GM12864 (cell line): ENCODE data around the gene LRRFIP1.

ENCODE experiments used
- DNase-seq: peaks from one replicate; pipeline ENCODE4 v3.0.0-alpha.2; 2011; ENCODE audit warnings: low read depth
- H3K4me3 ChIP-seq: 2 replicates; pipeline ENCODE4 v1.5.1; 2011; ENCODE audit warnings: mild to moderate bottlenecking, low read depth, low read length, control low read depth
- CTCF ChIP-seq: IDR thresholded peaks from 2 replicates; pipeline ENCODE4 v1.5.1; 2011; ENCODE audit warnings: low read depth, mild to moderate bottlenecking, moderate library complexity, low read length, control low read depth, inconsistent platforms; ENCODE audit errors: missing control alignments

The LRRFIP1 gene

DNA sequence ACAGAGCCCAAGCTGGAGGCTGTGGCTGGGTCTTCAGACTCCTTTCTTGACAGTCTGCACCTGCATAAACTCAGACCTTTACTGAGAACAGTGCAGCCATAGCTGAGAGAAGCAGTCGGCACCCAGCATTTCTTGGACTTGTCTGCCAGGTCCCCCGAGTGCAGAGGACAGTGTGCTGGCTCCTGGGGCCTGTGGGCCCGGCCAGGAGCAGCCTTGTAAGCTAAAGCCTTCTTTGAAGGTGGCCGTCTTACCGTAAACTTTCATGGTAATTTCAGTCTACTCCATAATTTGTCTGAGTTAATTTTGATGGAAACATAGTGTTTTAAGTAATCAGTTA is 70.9 kb downstream of the LRRFIP1 start:
- TF ChIP-seq CTCF = no peak
- H3K4me3 ChIP-seq = peak overlapping the region; percentile 12; the same call in 1 of the 2 replicates
- DNase-seq = no peak

- H3K4me3 ChIP-seq = peak overlapping the region; percentile 17; the same call in 1 of the 2 replicates
- no peak for TF ChIP-seq CTCF
- no peak for DNase-seq
Measured at GRCh38 chr2:237699870-237700511, 72.6 kb downstream of the LRRFIP1 start.

- no peak for DNase-seq
- TF ChIP-seq CTCF = no peak
- peak overlapping the region; percentile 20 for H3K4me3 ChIP-seq
Measured at GRCh38 chr2:237700512-237701032, 73.2 kb downstream of the LRRFIP1 start.

DNA sequence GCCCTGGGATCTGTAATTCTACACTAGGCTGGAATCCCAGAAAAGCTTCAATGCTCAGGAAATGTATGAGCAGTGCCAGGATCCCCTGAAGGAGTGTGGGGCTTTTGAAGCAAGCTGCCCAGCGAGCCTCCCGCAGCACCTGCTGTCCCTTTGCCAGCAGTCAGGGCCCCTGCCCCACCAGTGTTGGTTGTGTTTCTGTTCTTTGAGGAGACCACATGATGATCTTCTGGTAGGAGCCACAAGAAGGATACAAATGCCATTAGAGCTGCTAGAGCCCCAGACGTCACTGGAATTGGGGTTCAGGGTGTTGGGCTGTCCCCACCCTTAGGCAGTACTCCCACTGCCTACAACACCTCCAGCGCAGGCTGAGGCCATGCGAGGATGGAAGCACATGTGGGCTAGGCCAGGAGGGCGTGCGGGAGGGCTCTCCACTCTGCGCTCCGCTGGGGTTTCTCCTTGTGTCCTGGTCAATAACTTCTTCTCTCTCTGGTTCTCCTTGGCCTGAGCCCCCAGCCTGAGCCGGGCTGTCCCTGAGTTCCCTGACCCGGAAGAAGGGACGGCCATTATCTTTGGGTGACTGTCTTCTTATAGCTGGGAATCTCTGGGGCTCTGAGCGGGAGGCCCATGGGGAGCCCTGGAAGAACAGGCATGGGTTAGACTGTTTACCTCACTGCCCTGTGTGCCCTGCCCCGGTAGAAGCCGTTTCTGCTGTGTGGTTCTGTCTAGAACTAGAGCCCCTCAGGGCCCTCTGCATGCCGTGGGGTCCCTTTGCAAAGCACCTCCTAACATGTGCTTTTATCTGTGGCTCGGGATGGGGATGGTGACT is 73.9 kb downstream of the LRRFIP1 start:
- H3K4me3 ChIP-seq = no peak overlapping the region; the same call in none of the 2 replicates
- TF ChIP-seq CTCF = no peak
- no peak for DNase-seq

DNA sequence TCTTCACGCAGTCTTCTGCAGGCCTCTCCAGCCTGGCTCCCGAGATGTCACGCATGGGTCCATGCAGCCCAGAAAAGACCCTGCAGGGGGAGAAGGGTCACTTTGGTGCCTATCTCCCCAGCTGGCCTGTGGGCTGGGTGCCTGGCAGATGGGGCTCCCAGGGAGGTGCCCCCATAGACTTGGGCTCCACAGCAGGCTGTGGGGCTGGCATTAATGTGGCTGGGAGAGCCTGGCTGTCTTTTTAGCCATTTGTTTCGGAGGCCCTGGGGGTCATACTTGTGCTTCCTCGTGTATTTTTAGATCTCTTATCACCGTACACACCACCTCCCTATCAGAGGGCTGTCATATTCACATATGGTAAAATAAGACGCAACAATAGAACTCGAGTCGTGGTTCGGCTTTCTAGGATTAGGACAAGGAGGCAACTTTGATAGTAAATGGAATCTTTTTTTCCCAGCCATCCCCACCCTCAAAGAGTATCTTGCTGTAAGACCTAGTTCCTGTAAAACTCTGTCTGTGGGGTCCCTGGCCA is 74.5 kb downstream of the LRRFIP1 start:
- no peak for TF ChIP-seq CTCF
- H3K4me3 ChIP-seq = no peak overlapping the region
- DNase-seq = no peak

DNA sequence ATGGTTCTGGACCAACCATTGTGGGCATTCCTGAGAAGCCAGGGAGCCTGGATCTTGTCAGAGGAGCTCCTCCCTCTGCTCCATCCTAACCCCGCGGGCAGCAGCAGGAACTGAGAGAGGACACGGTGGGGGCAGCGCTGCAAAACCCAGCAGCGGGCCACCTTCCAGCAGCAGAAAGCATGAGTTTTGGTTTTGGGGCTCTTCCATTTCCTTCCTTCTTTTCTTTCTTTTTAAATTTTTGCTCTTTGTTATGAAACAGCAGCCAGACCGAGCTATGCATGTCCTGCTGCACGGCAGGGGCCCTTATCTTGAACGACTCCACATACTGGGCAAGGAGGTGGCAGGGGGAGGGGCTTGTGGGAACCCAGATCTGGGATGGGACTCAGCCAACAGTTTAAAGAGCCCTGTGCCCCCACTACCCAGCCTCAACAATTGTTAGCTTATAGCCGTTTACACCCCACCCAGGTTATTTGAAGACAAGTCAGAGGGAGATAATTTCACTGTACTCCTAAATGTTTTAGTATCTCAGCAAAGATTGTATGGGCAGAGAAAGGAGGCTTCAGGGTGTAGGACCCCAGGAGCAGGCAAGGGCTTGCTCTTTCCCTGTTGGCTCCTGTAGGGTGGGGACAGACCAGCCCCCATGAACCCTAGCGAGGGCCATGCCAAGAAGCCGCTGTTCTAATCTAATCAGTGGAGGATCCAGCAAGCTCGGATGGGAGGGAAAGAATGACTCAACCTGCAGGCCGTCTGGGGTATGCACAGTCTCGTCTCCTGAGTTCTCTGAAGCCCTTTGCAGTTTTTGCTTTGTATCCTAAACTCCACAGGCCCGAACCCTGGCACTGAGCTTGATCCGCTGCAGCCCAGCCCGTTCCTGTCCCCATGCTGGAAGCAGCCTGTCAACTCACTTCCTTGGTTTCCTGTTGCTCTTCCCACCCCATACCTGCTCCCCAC is 75.3 kb downstream of the LRRFIP1 start:
- H3K4me3 ChIP-seq = peak overlapping the region; percentile 12; the same call in 1 of the 2 replicates
- DNase-seq = no peak

More for the DNA sequence above, 75.3 kb downstream of the LRRFIP1 start:
- no peak for TF ChIP-seq CTCF
